GM12878 (cell line): ENCODE measurements around the gene SYTL1.

ENCODE experiments used
- CHD2 ChIP-seq: IDR thresholded peaks from 2 replicates; pipeline ENCODE4 v1.6.1; 2011; ENCODE audit warnings: low read depth, low read length, improper control_type of control experiment, borderline replicate concordance
- EGR1 ChIP-seq, 2 experiments: IDR thresholded peaks; 1 replicate in 1 of 2; 2 replicates in 1 of 2; pipeline ENCODE4 v1.6.1; 2011 to 2012; ENCODE audit warnings: low read depth in 2 of 2, low read length in 2 of 2, borderline replicate concordance in 1 of 2, mild to moderate bottlenecking in 1 of 2, moderate library complexity in 1 of 2
- JUND ChIP-seq: IDR thresholded peaks from 2 replicates; pipeline ENCODE4 v1.6.1; 2012; ENCODE audit warnings: low read depth, mild to moderate bottlenecking, low read length, improper control_type of control experiment, moderate library complexity
- KDM1A ChIP-seq: fragments of 200-600 bp; sonication (generic); IDR thresholded peaks from 2 replicates; pipeline ENCODE4 v1.6.1; 2016; ENCODE audit warnings: borderline replicate concordance
- NFIC ChIP-seq: IDR thresholded peaks from 2 replicates; pipeline ENCODE4 v1.6.1; 2012; ENCODE audit warnings: low read depth, mild to moderate bottlenecking, inconsistent platforms, low read length, moderate library complexity
- POLR2A ChIP-seq: IDR thresholded peaks from 2 replicates; pipeline ENCODE4 v1.6.1; 2011; ENCODE audit warnings: low read depth, mild to moderate bottlenecking, low read length
- POLR2AphosphoS5 ChIP-seq: IDR thresholded peaks from 2 replicates; pipeline ENCODE4 v1.6.1; 2011; ENCODE audit warnings: mild to moderate bottlenecking, low read length, inconsistent platforms
- SP1 ChIP-seq: IDR thresholded peaks from one replicate; pipeline ENCODE4 v1.6.1; 2011; ENCODE audit warnings: low read depth, low read length
- TAF1 ChIP-seq: IDR thresholded peaks from 2 replicates; pipeline ENCODE4 v1.6.1; 2011; ENCODE audit warnings: mild to moderate bottlenecking, low read depth, low read length, borderline replicate concordance
- TCF12 ChIP-seq: IDR thresholded peaks from 2 replicates; pipeline ENCODE4 v1.6.1; 2011; ENCODE audit warnings: low read depth, mild to moderate bottlenecking, low read length
- ZZZ3 ChIP-seq: IDR thresholded peaks from 2 replicates; pipeline ENCODE4 v1.6.1; 2011; ENCODE audit warnings: low read depth; ENCODE audit not compliant: control insufficient read depth, insufficient read length
- TF ChIP-seq, protein P1 (sequence below), 3 experiments: IDR thresholded peaks in 2 of 3; conservative IDR thresholded peaks in 1 of 3; 2 replicates each; pipeline ENCODE4 v1.5.1; 2011; ENCODE audit warnings: low read depth in 3 of 3, low read length in 3 of 3, mild to moderate bottlenecking in 3 of 3, control low read depth in 2 of 3, moderate library complexity in 2 of 3, inconsistent platforms in 1 of 3, mixed read lengths in 1 of 3; ENCODE audit not compliant: control insufficient read depth in 2 of 3, insufficient read depth in 1 of 3; ENCODE audit errors: extremely low read depth in 1 of 3
- TF ChIP-seq, protein P2 (sequence below): IDR thresholded peaks from 2 replicates; pipeline ENCODE4 v1.6.1; 2011; ENCODE audit warnings: low read depth, low read length, improper control_type of control experiment, borderline replicate concordance

DNA sequence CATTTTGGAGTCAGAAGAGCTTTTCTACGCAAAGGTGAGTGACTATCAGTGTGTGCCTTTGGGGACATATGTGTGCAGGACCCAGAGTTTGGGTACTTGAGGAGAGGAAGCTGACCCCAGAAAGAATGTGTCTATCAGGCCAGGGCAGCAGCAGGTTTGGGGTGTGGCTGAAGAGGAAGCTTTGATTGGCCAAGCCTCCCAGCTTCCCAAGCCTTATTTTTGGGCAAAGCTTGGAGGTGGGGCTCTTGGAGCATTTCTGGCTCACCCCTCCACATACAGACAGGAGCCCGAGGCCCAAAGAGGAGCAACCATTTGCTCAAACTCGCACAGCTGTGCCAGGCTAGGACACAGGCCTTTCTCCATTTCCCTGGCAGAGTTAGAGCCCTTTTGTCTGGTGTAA lies 55.3 kb downstream of the SYTL1 start:
- TF ChIP-seq ZZZ3 (no peak), CHD2 (no peak), SP1 (no peak), TAF1 (no peak), KDM1A (no peak), POLR2A (no peak), JUND (no peak), NFIC (no peak), POLR2AphosphoS5 (no peak), EGR1 (IDR thresholded peaks at IDR 0.05; ENCODE audit: borderline replicate concordance in 1 of 2, low read depth in 2 of 2, low read length in 2 of 2) (no peak), TCF12 (no peak)
- TF ChIP-seq, protein P1, sequence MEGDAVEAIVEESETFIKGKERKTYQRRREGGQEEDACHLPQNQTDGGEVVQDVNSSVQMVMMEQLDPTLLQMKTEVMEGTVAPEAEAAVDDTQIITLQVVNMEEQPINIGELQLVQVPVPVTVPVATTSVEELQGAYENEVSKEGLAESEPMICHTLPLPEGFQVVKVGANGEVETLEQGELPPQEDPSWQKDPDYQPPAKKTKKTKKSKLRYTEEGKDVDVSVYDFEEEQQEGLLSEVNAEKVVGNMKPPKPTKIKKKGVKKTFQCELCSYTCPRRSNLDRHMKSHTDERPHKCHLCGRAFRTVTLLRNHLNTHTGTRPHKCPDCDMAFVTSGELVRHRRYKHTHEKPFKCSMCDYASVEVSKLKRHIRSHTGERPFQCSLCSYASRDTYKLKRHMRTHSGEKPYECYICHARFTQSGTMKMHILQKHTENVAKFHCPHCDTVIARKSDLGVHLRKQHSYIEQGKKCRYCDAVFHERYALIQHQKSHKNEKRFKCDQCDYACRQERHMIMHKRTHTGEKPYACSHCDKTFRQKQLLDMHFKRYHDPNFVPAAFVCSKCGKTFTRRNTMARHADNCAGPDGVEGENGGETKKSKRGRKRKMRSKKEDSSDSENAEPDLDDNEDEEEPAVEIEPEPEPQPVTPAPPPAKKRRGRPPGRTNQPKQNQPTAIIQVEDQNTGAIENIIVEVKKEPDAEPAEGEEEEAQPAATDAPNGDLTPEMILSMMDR (IDR thresholded peaks at IDR 0.05 in 2 of 3, conservative IDR thresholded peaks at IDR 0.05 in 1 of 3; ENCODE audit: control insufficient read depth in 2 of 3, extremely low read depth in 1 of 3, insufficient read depth in 1 of 3, low read depth in 3 of 3, low read length in 3 of 3) = no peak
- TF ChIP-seq, protein P2, sequence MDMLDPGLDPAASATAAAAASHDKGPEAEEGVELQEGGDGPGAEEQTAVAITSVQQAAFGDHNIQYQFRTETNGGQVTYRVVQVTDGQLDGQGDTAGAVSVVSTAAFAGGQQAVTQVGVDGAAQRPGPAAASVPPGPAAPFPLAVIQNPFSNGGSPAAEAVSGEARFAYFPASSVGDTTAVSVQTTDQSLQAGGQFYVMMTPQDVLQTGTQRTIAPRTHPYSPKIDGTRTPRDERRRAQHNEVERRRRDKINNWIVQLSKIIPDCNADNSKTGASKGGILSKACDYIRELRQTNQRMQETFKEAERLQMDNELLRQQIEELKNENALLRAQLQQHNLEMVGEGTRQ = no peak
